GM13976 (cell line): ENCODE measurements around the gene GLB1L2.

ENCODE experiments used
- DNase-seq: peaks from one replicate; pipeline ENCODE4 v3.0.0; 2012; ENCODE audit warnings: low spot score
- CTCF ChIP-seq: IDR thresholded peaks from 2 replicates; pipeline ENCODE4 v1.5.1; 2012; ENCODE audit warnings: borderline replicate concordance, mild to moderate bottlenecking; ENCODE audit not compliant: insufficient read depth; ENCODE audit errors: extremely low read depth, missing control alignments, control extremely low read depth
- in situ Hi-C: fragments of 300-500 bp; cut with MboI; formaldehyde crosslinking; loops from one replicate; pipeline ENCODE4 v1.12.0; 2022; ENCODE audit warnings: low sequenced_read_pairs, mixed read lengths, inconsistent platforms; ENCODE audit not compliant: unreplicated experiment

GLB1L2 gene

GRCh38 chr11:134374891-134375550 lies 43.2 kb downstream of the GLB1L2 start:
- TF ChIP-seq CTCF: no peak
- in situ Hi-C loops: no loop called here
- DNase-seq: no peak

GRCh38 chr11:134376150-134376921 lies 44.5 kb downstream of the GLB1L2 start:
- in situ Hi-C loops: no loop called here
- no peak for DNase-seq
- TF ChIP-seq CTCF: no peak

GRCh38 chr11:134377876-134378275 lies 46.1 kb downstream of the GLB1L2 start:
- no peak for TF ChIP-seq CTCF
- DNase-seq: no peak
- in situ Hi-C loops: no loop called here

- TF ChIP-seq CTCF: no peak
- DNase-seq: no peak
- in situ Hi-C loops: no loop called here
These were observed 47.5 kb downstream of the GLB1L2 start for GRCh38 chr11:134379241-134379640.

GRCh38 chr11:134380229-134380628 lies 48.4 kb downstream of the GLB1L2 start:
- no peak for TF ChIP-seq CTCF
- in situ Hi-C loops: no loop called here
- DNase-seq: no peak

GRCh38 chr11:134380785-134381184 lies 49.0 kb downstream of the GLB1L2 start:
- TF ChIP-seq CTCF: no peak
- in situ Hi-C loops: no loop called here
- DNase-seq: no peak

GRCh38 chr11:134382257-134382656 lies 50.5 kb downstream of the GLB1L2 start:
- in situ Hi-C loops: no loop called here
- TF ChIP-seq CTCF: no peak
- DNase-seq: no peak
